ENCODE results near the gene CCDC40. TPM values are rescaled to one million over a fixed set of nuclear protein-coding genes. Genes with fewer than 3 reads are reported as not detected.

CCDC40 gene
- total and polyA plus RNA-seq, 2 donors (not counting 1 experiment from before 2014, with no cell fraction given): 0.53 to 1.5 TPM

DNA sequence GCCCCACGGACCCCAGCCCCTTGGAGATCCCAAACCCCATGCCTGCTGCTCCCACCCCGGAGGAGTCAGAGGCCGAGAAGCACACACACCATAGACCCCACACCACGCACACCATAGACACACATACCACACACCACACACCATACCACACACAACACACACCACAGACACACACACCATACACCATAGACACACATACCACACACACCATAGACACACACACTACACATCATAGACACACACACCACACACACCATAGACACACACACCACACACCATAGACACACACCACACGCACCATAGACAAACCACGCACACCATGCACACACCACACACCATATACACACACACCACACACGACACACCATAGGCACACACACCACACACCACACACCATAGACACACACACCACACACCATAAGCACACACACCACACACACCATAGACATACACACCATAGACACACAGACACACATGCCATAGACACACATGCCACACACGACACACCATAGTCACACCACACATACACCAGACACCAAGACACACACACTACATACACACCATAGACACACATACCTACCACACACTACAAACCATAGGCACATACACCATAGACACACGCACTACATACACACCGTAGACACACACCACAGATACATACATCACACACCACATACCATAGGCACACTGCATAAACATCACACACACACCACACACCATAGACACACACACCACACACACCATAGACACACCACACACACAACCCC is 12.1 kb upstream of the CCDC40 start:
- H3K9me3 ChIP-seq (ENCODE audit: control insufficient read depth, insufficient read depth, low read depth, low read length): no peaks in the 10 kb centered on the region
- no peak for TF ChIP-seq EZH2 (IDR thresholded peaks at IDR 0.05; ENCODE audit: low read length, missing control alignments)
- TF ChIP-seq, protein P1, sequence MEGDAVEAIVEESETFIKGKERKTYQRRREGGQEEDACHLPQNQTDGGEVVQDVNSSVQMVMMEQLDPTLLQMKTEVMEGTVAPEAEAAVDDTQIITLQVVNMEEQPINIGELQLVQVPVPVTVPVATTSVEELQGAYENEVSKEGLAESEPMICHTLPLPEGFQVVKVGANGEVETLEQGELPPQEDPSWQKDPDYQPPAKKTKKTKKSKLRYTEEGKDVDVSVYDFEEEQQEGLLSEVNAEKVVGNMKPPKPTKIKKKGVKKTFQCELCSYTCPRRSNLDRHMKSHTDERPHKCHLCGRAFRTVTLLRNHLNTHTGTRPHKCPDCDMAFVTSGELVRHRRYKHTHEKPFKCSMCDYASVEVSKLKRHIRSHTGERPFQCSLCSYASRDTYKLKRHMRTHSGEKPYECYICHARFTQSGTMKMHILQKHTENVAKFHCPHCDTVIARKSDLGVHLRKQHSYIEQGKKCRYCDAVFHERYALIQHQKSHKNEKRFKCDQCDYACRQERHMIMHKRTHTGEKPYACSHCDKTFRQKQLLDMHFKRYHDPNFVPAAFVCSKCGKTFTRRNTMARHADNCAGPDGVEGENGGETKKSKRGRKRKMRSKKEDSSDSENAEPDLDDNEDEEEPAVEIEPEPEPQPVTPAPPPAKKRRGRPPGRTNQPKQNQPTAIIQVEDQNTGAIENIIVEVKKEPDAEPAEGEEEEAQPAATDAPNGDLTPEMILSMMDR (conservative IDR thresholded peaks at IDR 0.05 in 1 of 2, IDR thresholded peaks at IDR 0.05 in 1 of 2; ENCODE audit: low read depth in 1 of 2, low read length in 2 of 2): no peak
- H3K27me3 ChIP-seq (ENCODE audit: control insufficient read depth, insufficient read depth, low read length): no peaks in the 10 kb centered on the region
- no peak overlapping the region for H3K27ac ChIP-seq (ENCODE audit: insufficient read depth, low read length)
- H4K20me1 ChIP-seq (ENCODE audit: control insufficient read depth, extremely low read depth, insufficient read depth, low read length): no peaks in the 10 kb centered on the region
- H3K79me2 ChIP-seq (ENCODE audit: control insufficient read depth, insufficient read depth, low read length): peaks cover 4% of the 10 kb centered on the region
- DNase-seq (ENCODE audit: low read depth in 2 of 2): no peak
- no peak overlapping the region for H3K9ac ChIP-seq (ENCODE audit: insufficient read depth, low read length)
- no peaks in the 10 kb centered on the region for H3K36me3 ChIP-seq (ENCODE audit: control insufficient read depth, insufficient read depth, low read length)
- H3K4me1 ChIP-seq (ENCODE audit: control insufficient read depth, extremely low read depth, insufficient read depth, low read length): peaks cover 7% of the 10 kb centered on the region
- peak overlapping the region in 1 of 4 experiments; percentile 17 for H3K4me3 ChIP-seq (replicated peaks in 1 of 4; ENCODE audit: control extremely low read depth in 1 of 4, insufficient read depth in 1 of 4, low read depth in 3 of 4, low read length in 4 of 4)
- H2AFZ ChIP-seq (ENCODE audit: low read length): no peak overlapping the region
- H3K4me2 ChIP-seq (ENCODE audit: extremely low read depth, insufficient read depth, low read length): peak overlapping the region; percentile 73

DNA sequence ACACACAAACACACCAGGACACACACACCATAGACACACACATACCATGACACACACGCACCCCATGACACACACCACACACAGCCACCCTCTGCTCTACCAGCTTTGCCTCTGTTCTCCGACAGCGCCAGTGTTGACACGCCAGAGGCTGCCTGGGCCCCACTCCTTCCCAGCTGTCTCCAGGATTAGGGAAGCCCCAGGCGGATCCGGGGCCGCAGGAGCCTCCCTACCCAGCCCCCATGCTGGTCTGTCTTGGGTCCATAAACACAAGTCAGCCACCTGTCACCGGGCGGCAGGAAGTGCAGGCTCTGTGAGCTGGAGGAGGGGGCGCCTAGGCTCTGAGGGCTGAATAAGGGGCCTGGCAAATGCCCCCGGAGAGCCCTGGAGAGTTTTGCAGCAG is 11.3 kb upstream of the CCDC40 start:
- H3K36me3 ChIP-seq (ENCODE audit: control insufficient read depth, insufficient read depth, low read length): no peaks in the 10 kb centered on the region
- no peaks in the 10 kb centered on the region for H3K27me3 ChIP-seq (ENCODE audit: control insufficient read depth, insufficient read depth, low read length)
- TF ChIP-seq, protein P1 (conservative IDR thresholded peaks at IDR 0.05 in 1 of 2, IDR thresholded peaks at IDR 0.05 in 1 of 2; ENCODE audit: low read depth in 1 of 2, low read length in 2 of 2): no peak
- no peak for TF ChIP-seq EZH2 (IDR thresholded peaks at IDR 0.05; ENCODE audit: low read length, missing control alignments)
- H3K79me2 ChIP-seq (ENCODE audit: control insufficient read depth, insufficient read depth, low read length): peaks cover 4% of the 10 kb centered on the region
- H3K4me3 ChIP-seq (replicated peaks in 1 of 4; ENCODE audit: control extremely low read depth in 1 of 4, insufficient read depth in 1 of 4, low read depth in 3 of 4, low read length in 4 of 4): no peak overlapping the region
- no peak for DNase-seq (ENCODE audit: low read depth in 2 of 2)
- no peak overlapping the region for H2AFZ ChIP-seq (ENCODE audit: low read length)
- H3K9me3 ChIP-seq (ENCODE audit: control insufficient read depth, insufficient read depth, low read depth, low read length): no peaks in the 10 kb centered on the region
- no peaks in the 10 kb centered on the region for H4K20me1 ChIP-seq (ENCODE audit: control insufficient read depth, extremely low read depth, insufficient read depth, low read length)
- peaks cover 12% of the 10 kb centered on the region for H3K4me1 ChIP-seq (ENCODE audit: control insufficient read depth, extremely low read depth, insufficient read depth, low read length)
- no peak overlapping the region for H3K9ac ChIP-seq (ENCODE audit: insufficient read depth, low read length)
- no peak overlapping the region for H3K27ac ChIP-seq (ENCODE audit: insufficient read depth, low read length)
- no peak overlapping the region for H3K4me2 ChIP-seq (ENCODE audit: extremely low read depth, insufficient read depth, low read length)

- H2AFZ ChIP-seq (ENCODE audit: low read length): no peak overlapping the region
- no peak overlapping the region for H3K4me3 ChIP-seq (replicated peaks in 1 of 4; ENCODE audit: control extremely low read depth in 1 of 4, insufficient read depth in 1 of 4, low read depth in 3 of 4, low read length in 4 of 4)
- H3K36me3 ChIP-seq (ENCODE audit: control insufficient read depth, insufficient read depth, low read length): no peaks in the 10 kb centered on the region
- H3K9ac ChIP-seq (ENCODE audit: insufficient read depth, low read length): no peak overlapping the region
- no peak for TF ChIP-seq EZH2 (IDR thresholded peaks at IDR 0.05; ENCODE audit: low read length, missing control alignments)
- TF ChIP-seq, protein P1 (conservative IDR thresholded peaks at IDR 0.05 in 1 of 2, IDR thresholded peaks at IDR 0.05 in 1 of 2; ENCODE audit: low read depth in 1 of 2, low read length in 2 of 2): no peak
- no peaks in the 10 kb centered on the region for H4K20me1 ChIP-seq (ENCODE audit: control insufficient read depth, extremely low read depth, insufficient read depth, low read length)
- H3K27me3 ChIP-seq (ENCODE audit: control insufficient read depth, insufficient read depth, low read length): no peaks in the 10 kb centered on the region
- no peaks in the 10 kb centered on the region for H3K9me3 ChIP-seq (ENCODE audit: control insufficient read depth, insufficient read depth, low read depth, low read length)
- DNase-seq (ENCODE audit: low read depth in 2 of 2): peak in 1 of 2 donors; percentile 53
- no peak overlapping the region for H3K27ac ChIP-seq (ENCODE audit: insufficient read depth, low read length)
- H3K79me2 ChIP-seq (ENCODE audit: control insufficient read depth, insufficient read depth, low read length): peaks cover 7% of the 10 kb centered on the region
- H3K4me1 ChIP-seq (ENCODE audit: control insufficient read depth, extremely low read depth, insufficient read depth, low read length): peaks cover 12% of the 10 kb centered on the region
- H3K4me2 ChIP-seq (ENCODE audit: extremely low read depth, insufficient read depth, low read length): no peak overlapping the region
Measured at GRCh38 chr17:80025796-80026195, 10.6 kb upstream of the CCDC40 start.

Measured in fibroblast of lung (primary cell).